ENCODE results near the gene TPSB2.
"Not testable (repeated sequence)": the region's sequence is repeated elsewhere in the genome, so short reads cannot be mapped to it uniquely, and the experiment has no call there.

TPSB2 gene

GRCh38 chr16:1261131-1261892, 31.3 kb upstream of the TPSB2 start:
- peak; percentile 9 for DNase-seq

GRCh38 chr16:1260101-1260680, 30.2 kb upstream of the TPSB2 start:
- no peak for DNase-seq

- DNase-seq, result peak; percentile 8
Observed at GRCh38 chr16:1259760-1260068, 29.7 kb upstream of the TPSB2 start.

GRCh38 chr16:1258906-1259759, 29.1 kb upstream of the TPSB2 start:
- DNase-seq, result no peak

GRCh38 chr16:1258225-1258600, 28.2 kb upstream of the TPSB2 start:
- DNase-seq, result no peak

GRCh38 chr16:1257561-1258224, 27.7 kb upstream of the TPSB2 start:
- DNase-seq, result no peak

- DNase-seq, result no peak
Observed at GRCh38 chr16:1256874-1257322, 26.9 kb upstream of the TPSB2 start.

- not testable (repeated sequence) for DNase-seq
Observed at GRCh38 chr16:1256296-1256873, 26.4 kb upstream of the TPSB2 start.

GRCh38 chr16:1255276-1256122, 25.5 kb upstream of the TPSB2 start, which contains the start of gene TPSD1:
Gene TPSD1 (plus strand): TSS chr16:1256069. CDS start chr16:1256281, 212 bp downstream.
- DNase-seq, result not testable (repeated sequence)

- not testable (repeated sequence) for DNase-seq
Observed at GRCh38 chr16:1254821-1255220, 24.8 kb upstream of the TPSB2 start.

- not testable (repeated sequence) for DNase-seq
Observed at GRCh38 chr16:1253701-1254364, 23.8 kb upstream of the TPSB2 start.

GRCh38 chr16:1249031-1249755, 19.2 kb upstream of the TPSB2 start:
- DNase-seq, result not testable (repeated sequence)

- not testable (repeated sequence) for DNase-seq
Observed at GRCh38 chr16:1247903-1248537, 18.0 kb upstream of the TPSB2 start.

- DNase-seq, result no peak
Observed at GRCh38 chr16:1245452-1246020, 15.6 kb upstream of the TPSB2 start.

- no peak for DNase-seq
Observed at GRCh38 chr16:1244881-1245280, 14.9 kb upstream of the TPSB2 start.

- DNase-seq, result not testable (repeated sequence)
Observed at GRCh38 chr16:1243907-1244850, 14.2 kb upstream of the TPSB2 start.

- DNase-seq, result not testable (repeated sequence)
Observed at GRCh38 chr16:1243363-1243762, 13.4 kb upstream of the TPSB2 start.

- DNase-seq, result not testable (repeated sequence)
Observed at GRCh38 chr16:1241081-1241480, 11.1 kb upstream of the TPSB2 start.
